Ishikawa (cell line): ENCODE data around the gene ADAT1.

Experiments
- CEBPB ChIP-seq: IDR thresholded peaks from 2 replicates; pipeline ENCODE4 v1.6.1; 2012
- EP300 ChIP-seq: IDR thresholded peaks from 2 replicates; pipeline ENCODE4 v1.6.1; 2012; ENCODE audit warnings: borderline replicate concordance
- RAD21 ChIP-seq: IDR thresholded peaks from 2 replicates; pipeline ENCODE4 v1.6.1; 2012; ENCODE audit warnings: low read depth
- TAF1 ChIP-seq: IDR thresholded peaks from 2 replicates; pipeline ENCODE4 v1.6.1; 2012; ENCODE audit warnings: low read depth, mild to moderate bottlenecking
- TCF12 ChIP-seq: IDR thresholded peaks from 2 replicates; pipeline ENCODE4 v1.6.1; 2012; ENCODE audit warnings: low read depth
- TF ChIP-seq, protein P1 (sequence below): IDR thresholded peaks from 2 replicates; pipeline ENCODE4 v1.6.1; 2012; ENCODE audit warnings: low read depth, mild to moderate bottlenecking

DNA sequence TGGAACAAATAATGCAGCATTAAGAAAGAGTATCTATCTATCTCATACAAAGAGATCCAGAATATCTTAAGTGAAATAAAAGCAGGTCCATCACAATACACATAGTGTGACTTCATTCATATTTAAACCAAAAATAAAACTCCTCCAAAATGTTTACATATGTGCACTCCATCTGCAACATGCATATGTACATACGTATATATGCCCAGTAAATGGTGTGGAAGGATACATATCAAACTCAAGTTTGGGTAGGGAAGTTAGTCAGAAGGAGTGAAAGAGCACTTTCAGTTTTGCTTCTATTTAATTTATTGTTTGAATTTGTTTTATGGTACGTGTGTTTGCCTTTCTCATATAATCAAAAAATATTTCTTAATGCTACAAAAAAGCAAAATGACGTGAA is 12.0 kb upstream of the ADAT1 start:
- no peak for TF ChIP-seq RAD21
- no peak for TF ChIP-seq CEBPB
- no peak for TF ChIP-seq TCF12
- TF ChIP-seq TAF1 = no peak
- TF ChIP-seq, protein P1, sequence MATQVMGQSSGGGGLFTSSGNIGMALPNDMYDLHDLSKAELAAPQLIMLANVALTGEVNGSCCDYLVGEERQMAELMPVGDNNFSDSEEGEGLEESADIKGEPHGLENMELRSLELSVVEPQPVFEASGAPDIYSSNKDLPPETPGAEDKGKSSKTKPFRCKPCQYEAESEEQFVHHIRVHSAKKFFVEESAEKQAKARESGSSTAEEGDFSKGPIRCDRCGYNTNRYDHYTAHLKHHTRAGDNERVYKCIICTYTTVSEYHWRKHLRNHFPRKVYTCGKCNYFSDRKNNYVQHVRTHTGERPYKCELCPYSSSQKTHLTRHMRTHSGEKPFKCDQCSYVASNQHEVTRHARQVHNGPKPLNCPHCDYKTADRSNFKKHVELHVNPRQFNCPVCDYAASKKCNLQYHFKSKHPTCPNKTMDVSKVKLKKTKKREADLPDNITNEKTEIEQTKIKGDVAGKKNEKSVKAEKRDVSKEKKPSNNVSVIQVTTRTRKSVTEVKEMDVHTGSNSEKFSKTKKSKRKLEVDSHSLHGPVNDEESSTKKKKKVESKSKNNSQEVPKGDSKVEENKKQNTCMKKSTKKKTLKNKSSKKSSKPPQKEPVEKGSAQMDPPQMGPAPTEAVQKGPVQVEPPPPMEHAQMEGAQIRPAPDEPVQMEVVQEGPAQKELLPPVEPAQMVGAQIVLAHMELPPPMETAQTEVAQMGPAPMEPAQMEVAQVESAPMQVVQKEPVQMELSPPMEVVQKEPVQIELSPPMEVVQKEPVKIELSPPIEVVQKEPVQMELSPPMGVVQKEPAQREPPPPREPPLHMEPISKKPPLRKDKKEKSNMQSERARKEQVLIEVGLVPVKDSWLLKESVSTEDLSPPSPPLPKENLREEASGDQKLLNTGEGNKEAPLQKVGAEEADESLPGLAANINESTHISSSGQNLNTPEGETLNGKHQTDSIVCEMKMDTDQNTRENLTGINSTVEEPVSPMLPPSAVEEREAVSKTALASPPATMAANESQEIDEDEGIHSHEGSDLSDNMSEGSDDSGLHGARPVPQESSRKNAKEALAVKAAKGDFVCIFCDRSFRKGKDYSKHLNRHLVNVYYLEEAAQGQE = no peak
- TF ChIP-seq EP300 = no peak
